IMR-90 (cell line): ENCODE data around the gene NIT1.

Experiments used
- BHLHE40 ChIP-seq: fragments of 150-350 bp; IDR thresholded peaks from 2 replicates; pipeline ENCODE4 v1.6.1; 2016; ENCODE audit warnings: mild to moderate bottlenecking, low read depth, low read length
- CHD1 ChIP-seq: IDR thresholded peaks from 2 replicates; pipeline ENCODE4 v1.6.1; 2012; ENCODE audit warnings: low read depth, low read length, improper control_type of control experiment
- TF ChIP-seq, protein P1 (sequence below): conservative IDR thresholded peaks from 2 replicates; pipeline ENCODE4 v1.5.1; 2012; ENCODE audit warnings: mild to moderate bottlenecking, low read depth, low read length, improper control_type of control experiment
- TF ChIP-seq, protein P2 (sequence below): fragments of 150-350 bp; IDR thresholded peaks from 2 replicates; pipeline ENCODE4 v1.6.1; 2017; ENCODE audit warnings: mild to moderate bottlenecking, antibody characterized with exemption, low read length, low read depth

DNA sequence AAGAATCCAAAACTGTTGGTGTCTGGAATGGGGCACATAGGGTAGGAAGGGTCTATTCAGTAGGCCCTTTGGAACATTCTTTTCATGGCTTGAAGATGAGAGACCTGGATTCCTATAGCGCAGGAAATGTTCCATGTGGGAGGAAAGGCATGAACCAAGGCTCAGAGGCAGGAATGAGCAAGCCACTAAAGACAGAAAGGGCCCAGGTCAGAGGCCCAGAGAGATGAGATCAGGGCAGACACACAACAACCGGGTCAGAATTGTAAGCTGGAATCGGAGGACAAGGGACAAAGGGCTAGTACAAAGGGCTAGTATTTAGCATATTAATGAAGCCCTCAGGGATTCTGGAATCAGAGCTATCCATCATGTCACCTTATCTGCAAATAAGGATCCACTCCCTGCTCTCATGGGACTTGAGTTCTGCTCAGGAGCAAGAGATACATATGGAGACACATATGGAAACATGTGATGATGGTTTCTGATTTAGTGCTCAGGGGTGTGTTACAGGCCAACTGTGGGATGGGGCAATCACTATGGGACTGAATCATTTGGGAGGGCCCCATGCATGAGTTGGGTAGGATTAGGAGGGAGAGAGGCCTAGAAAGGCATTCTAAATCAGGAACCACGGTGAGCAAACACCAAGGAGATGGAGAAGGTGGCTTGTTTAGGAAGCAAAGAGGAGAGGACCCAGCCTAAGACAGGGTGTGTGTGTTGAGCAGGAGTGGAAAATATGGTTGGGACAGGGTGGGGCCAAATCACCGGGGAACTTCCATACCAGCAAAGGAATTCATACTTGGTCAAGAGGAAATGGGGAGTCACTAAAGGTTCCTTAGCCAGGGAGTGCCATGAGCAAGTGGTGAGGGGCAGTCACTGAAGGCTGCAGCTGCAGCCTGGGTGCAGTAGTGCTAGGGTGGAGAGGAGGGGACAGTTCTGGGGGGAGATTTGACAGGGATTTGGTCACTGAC is 37.2 kb upstream of the NIT1 start:
- TF ChIP-seq, protein P1, sequence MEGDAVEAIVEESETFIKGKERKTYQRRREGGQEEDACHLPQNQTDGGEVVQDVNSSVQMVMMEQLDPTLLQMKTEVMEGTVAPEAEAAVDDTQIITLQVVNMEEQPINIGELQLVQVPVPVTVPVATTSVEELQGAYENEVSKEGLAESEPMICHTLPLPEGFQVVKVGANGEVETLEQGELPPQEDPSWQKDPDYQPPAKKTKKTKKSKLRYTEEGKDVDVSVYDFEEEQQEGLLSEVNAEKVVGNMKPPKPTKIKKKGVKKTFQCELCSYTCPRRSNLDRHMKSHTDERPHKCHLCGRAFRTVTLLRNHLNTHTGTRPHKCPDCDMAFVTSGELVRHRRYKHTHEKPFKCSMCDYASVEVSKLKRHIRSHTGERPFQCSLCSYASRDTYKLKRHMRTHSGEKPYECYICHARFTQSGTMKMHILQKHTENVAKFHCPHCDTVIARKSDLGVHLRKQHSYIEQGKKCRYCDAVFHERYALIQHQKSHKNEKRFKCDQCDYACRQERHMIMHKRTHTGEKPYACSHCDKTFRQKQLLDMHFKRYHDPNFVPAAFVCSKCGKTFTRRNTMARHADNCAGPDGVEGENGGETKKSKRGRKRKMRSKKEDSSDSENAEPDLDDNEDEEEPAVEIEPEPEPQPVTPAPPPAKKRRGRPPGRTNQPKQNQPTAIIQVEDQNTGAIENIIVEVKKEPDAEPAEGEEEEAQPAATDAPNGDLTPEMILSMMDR, result no peak
- TF ChIP-seq CHD1, result no peak
- TF ChIP-seq, protein P2, sequence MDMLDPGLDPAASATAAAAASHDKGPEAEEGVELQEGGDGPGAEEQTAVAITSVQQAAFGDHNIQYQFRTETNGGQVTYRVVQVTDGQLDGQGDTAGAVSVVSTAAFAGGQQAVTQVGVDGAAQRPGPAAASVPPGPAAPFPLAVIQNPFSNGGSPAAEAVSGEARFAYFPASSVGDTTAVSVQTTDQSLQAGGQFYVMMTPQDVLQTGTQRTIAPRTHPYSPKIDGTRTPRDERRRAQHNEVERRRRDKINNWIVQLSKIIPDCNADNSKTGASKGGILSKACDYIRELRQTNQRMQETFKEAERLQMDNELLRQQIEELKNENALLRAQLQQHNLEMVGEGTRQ, result no peak
- TF ChIP-seq BHLHE40, result no peak
